Measurements from ENCODE around the gene THNSL1.

The THNSL1 gene

GRCh38 chr10:25038325-25038724, 21.9 kb downstream of the THNSL1 start:
- Histone ChIP-seq H4K20me1 (ENCODE audit: insufficient read depth, low read length) (no peaks in the 10 kb centered on the region), H3K36me3 (replicated peaks; ENCODE audit: insufficient read depth, low read length) (no peaks in the 10 kb centered on the region), H2AFZ (ENCODE audit: low read length) (no peak overlapping the region), H3K4me3 (ENCODE audit: low read length) (no peak overlapping the region), H3K9me3 (replicated peaks; ENCODE audit: insufficient read depth, low read length) (no peaks in the 10 kb centered on the region), H3K27me3 (replicated peaks; ENCODE audit: insufficient read depth, low read length) (no peaks in the 10 kb centered on the region), H3K4me1 (ENCODE audit: low read length) (no peaks in the 10 kb centered on the region), H3K27ac (ENCODE audit: low read length) (no peak overlapping the region), H3K9ac (ENCODE audit: low read length) (no peak overlapping the region), H3K9me2 (replicated peaks; ENCODE audit: insufficient read depth, low read length) (no peaks in the 10 kb centered on the region), H3K4me2 (ENCODE audit: low read depth, low read length) (no peak overlapping the region), H3K79me2 (ENCODE audit: low read length) (no peaks in the 10 kb centered on the region), H3F3A (ENCODE audit: insufficient read depth, low read length) (no peaks in the 10 kb centered on the region)
- no peak for DNase-seq
- TF ChIP-seq EZH2 (optimal IDR thresholded peaks at IDR 0.05; ENCODE audit: low read depth, low read length) (no peak), CTCF (IDR thresholded peaks at IDR 0.05; ENCODE audit: low read length) (no peak), EZH2phosphoT487 (IDR thresholded peaks at IDR 0.05; ENCODE audit: low read length) (no peak)

- Histone ChIP-seq H3K4me2 (ENCODE audit: low read depth, low read length) (no peak overlapping the region), H3K4me1 (ENCODE audit: low read length) (no peaks in the 10 kb centered on the region), H3K36me3 (replicated peaks; ENCODE audit: insufficient read depth, low read length) (no peaks in the 10 kb centered on the region), H3K27ac (ENCODE audit: low read length) (no peak overlapping the region), H2AFZ (ENCODE audit: low read length) (no peak overlapping the region), H3K9ac (ENCODE audit: low read length) (no peak overlapping the region), H3K27me3 (replicated peaks; ENCODE audit: insufficient read depth, low read length) (no peaks in the 10 kb centered on the region), H3F3A (ENCODE audit: insufficient read depth, low read length) (no peaks in the 10 kb centered on the region), H4K20me1 (ENCODE audit: insufficient read depth, low read length) (no peaks in the 10 kb centered on the region), H3K79me2 (ENCODE audit: low read length) (no peaks in the 10 kb centered on the region), H3K9me2 (replicated peaks; ENCODE audit: insufficient read depth, low read length) (no peaks in the 10 kb centered on the region), H3K4me3 (ENCODE audit: low read length) (no peak overlapping the region), H3K9me3 (replicated peaks; ENCODE audit: insufficient read depth, low read length) (no peaks in the 10 kb centered on the region)
- TF ChIP-seq EZH2phosphoT487 (IDR thresholded peaks at IDR 0.05; ENCODE audit: low read length) (no peak), CTCF (IDR thresholded peaks at IDR 0.05; ENCODE audit: low read length) (no peak), EZH2 (optimal IDR thresholded peaks at IDR 0.05; ENCODE audit: low read depth, low read length) (no peak)
- no peak for DNase-seq
These were observed 23.1 kb downstream of the THNSL1 start for GRCh38 chr10:25039531-25039930.

- Histone ChIP-seq H3K9me3 (replicated peaks; ENCODE audit: insufficient read depth, low read length) (no peaks in the 10 kb centered on the region), H3K9ac (ENCODE audit: low read length) (no peak overlapping the region), H3K4me3 (ENCODE audit: low read length) (no peak overlapping the region), H3K79me2 (ENCODE audit: low read length) (no peaks in the 10 kb centered on the region), H3K4me2 (ENCODE audit: low read depth, low read length) (no peak overlapping the region), H4K20me1 (ENCODE audit: insufficient read depth, low read length) (no peaks in the 10 kb centered on the region), H3K9me2 (replicated peaks; ENCODE audit: insufficient read depth, low read length) (no peaks in the 10 kb centered on the region), H2AFZ (ENCODE audit: low read length) (no peak overlapping the region), H3K36me3 (replicated peaks; ENCODE audit: insufficient read depth, low read length) (no peaks in the 10 kb centered on the region), H3K27me3 (replicated peaks; ENCODE audit: insufficient read depth, low read length) (no peaks in the 10 kb centered on the region), H3K27ac (ENCODE audit: low read length) (no peak overlapping the region), H3K4me1 (ENCODE audit: low read length) (no peaks in the 10 kb centered on the region), H3F3A (ENCODE audit: insufficient read depth, low read length) (no peaks in the 10 kb centered on the region)
- TF ChIP-seq EZH2phosphoT487 (IDR thresholded peaks at IDR 0.05; ENCODE audit: low read length), result no peak
- no peak for TF ChIP-seq EZH2 (optimal IDR thresholded peaks at IDR 0.05; ENCODE audit: low read depth, low read length)
- no peak for TF ChIP-seq CTCF (IDR thresholded peaks at IDR 0.05; ENCODE audit: low read length)
- no peak for DNase-seq
These were observed 30.2 kb downstream of the THNSL1 start for GRCh38 chr10:25046641-25047040.

All from MM.1S (cell line).